Smooth muscle cell (in vitro differentiated cells): ENCODE data around the gene KIAA1217. TPM values are rescaled to one million over a fixed set of nuclear protein-coding genes. Genes with fewer than 3 reads are reported as not detected.

Source experiments
- DNase-seq: peaks from one replicate; lab custom pipeline; 2025; ENCODE audit not compliant: unreplicated experiment; lab: John Stamatoyannopoulos, UW
- H2AFZ ChIP-seq: fragments of 200-600 bp; sonication (generic); 2 replicates; pipeline ENCODE4 v1.6.0; 2016; ENCODE audit warnings: antibody characterized with exemption, low read depth, mild to moderate bottlenecking
- H3F3A ChIP-seq: fragments of 200-600 bp; sonication (generic); 2 replicates; pipeline ENCODE4 v1.6.0; 2017; ENCODE audit warnings: antibody characterized with exemption, low read depth
- H3K27ac ChIP-seq: fragments of 200-600 bp; sonication (generic); 2 replicates; pipeline ENCODE4 v1.5.1; 2016; ENCODE audit warnings: low read depth, mild to moderate bottlenecking
- H3K27me3 ChIP-seq: fragments of 200-600 bp; sonication (generic); 2 replicates; pipeline ENCODE4 v1.6.1; 2016; ENCODE audit warnings: low read depth, mild to moderate bottlenecking
- H3K36me3 ChIP-seq: fragments of 200-600 bp; sonication (generic); 2 replicates; pipeline ENCODE4 v1.5.1; 2016; ENCODE audit warnings: low read depth
- H3K4me1 ChIP-seq: fragments of 200-600 bp; sonication (generic); 2 replicates; pipeline ENCODE4 v1.5.1; 2016; ENCODE audit warnings: low read depth
- H3K4me2 ChIP-seq: fragments of 200-600 bp; sonication (generic); 2 replicates; pipeline ENCODE4 v1.6.0; 2016; ENCODE audit warnings: mild to moderate bottlenecking
- H3K4me3 ChIP-seq: fragments of 200-600 bp; sonication (generic); 2 replicates; pipeline ENCODE4 v1.5.1; 2016; ENCODE audit warnings: mild to moderate bottlenecking
- H3K79me2 ChIP-seq: fragments of 200-600 bp; sonication (generic); 2 replicates; pipeline ENCODE4 v1.6.0; 2016; ENCODE audit warnings: low read depth, mild to moderate bottlenecking
- H3K9ac ChIP-seq: fragments of 200-600 bp; sonication (generic); 2 replicates; pipeline ENCODE4 v1.6.0; 2016; ENCODE audit warnings: low read depth
- H3K9me3 ChIP-seq: fragments of 200-600 bp; sonication (generic); replicated peaks from 2 replicates; pipeline ENCODE4 v1.5.1; 2016; ENCODE audit warnings: low read depth
- H4K20me1 ChIP-seq: fragments of 200-600 bp; sonication (generic); 2 replicates; pipeline ENCODE4 v1.6.0; 2016; ENCODE audit warnings: low read depth
- CTCF ChIP-seq: fragments of 200-600 bp; sonication (generic); IDR thresholded peaks from 2 replicates; pipeline ENCODE4 v1.5.1; 2017; ENCODE audit warnings: borderline replicate concordance, mild to moderate bottlenecking, antibody characterized with exemption; ENCODE audit not compliant: insufficient read depth, poor library complexity, severe bottlenecking
- WGBS: methylation state at CpG from one replicate; pipeline ENCODE4 v1.1.7; 2016; ENCODE audit warnings: low lambda C conversion rate; 5-methylcytosine and 5-hydroxymethylcytosine counted together
- polyA plus RNA-seq: library from polyadenylated mRNA; unstranded; fragments of >200 nt; fragmentation: Nextera tagmentation; extraction: Ambion mirVana; gene quantifications from 2 replicates; pipeline ENCODE4 v1.2.1, GENCODE V29; 2016
- total RNA-seq: library from RNA; depleted of rRNA; stranded (reverse); fragments of >200 nt; gene quantifications from 2 replicates; pipeline ENCODE4 v1.2.3, GENCODE V29; 2014

Gene KIAA1217
- total and polyA plus RNA-seq, 2 experiments from 2014 or later = 43.3 to 68.8 TPM

GRCh38 chr10:24575481-24576002 lies 366.6 kb downstream of the KIAA1217 start:
- no peak overlapping the region for H3K27ac ChIP-seq
- no peak overlapping the region for H3K4me3 ChIP-seq
- no peak for DNase-seq
- no peak for TF ChIP-seq CTCF
- no peaks in the 10 kb centered on the region for H3K36me3 ChIP-seq
- H3K4me1 ChIP-seq = peaks cover 4% of the 10 kb centered on the region
- H2AFZ ChIP-seq = no peak overlapping the region
- no peaks in the 10 kb centered on the region for H4K20me1 ChIP-seq
- no peak overlapping the region for H3K9ac ChIP-seq
- H3F3A ChIP-seq = no peaks in the 10 kb centered on the region
- no peaks in the 10 kb centered on the region for H3K27me3 ChIP-seq
- H3K4me2 ChIP-seq = no peak overlapping the region
- H3K9me3 ChIP-seq = no peaks in the 10 kb centered on the region
- H3K79me2 ChIP-seq = no peaks in the 10 kb centered on the region
- 80% methylated on average over 10 of the region's 10 CpGs for WGBS

GRCh38 chr10:24579448-24579847 lies 370.5 kb downstream of the KIAA1217 start:
- no peaks in the 10 kb centered on the region for H4K20me1 ChIP-seq
- H3F3A ChIP-seq = no peaks in the 10 kb centered on the region
- H3K27ac ChIP-seq = no peak overlapping the region
- H3K4me3 ChIP-seq = no peak overlapping the region
- no peak overlapping the region for H2AFZ ChIP-seq
- H3K79me2 ChIP-seq = no peaks in the 10 kb centered on the region
- TF ChIP-seq CTCF = no peak
- no peak overlapping the region for H3K9ac ChIP-seq
- peaks cover 4% of the 10 kb centered on the region for H3K4me1 ChIP-seq
- peaks cover 7% of the 10 kb centered on the region for H3K36me3 ChIP-seq
- no peak for DNase-seq
- H3K27me3 ChIP-seq = no peaks in the 10 kb centered on the region
- WGBS = 83% methylated on average over 1 of the region's 1 CpG
- no peak overlapping the region for H3K4me2 ChIP-seq
- no peaks in the 10 kb centered on the region for H3K9me3 ChIP-seq

GRCh38 chr10:24579906-24580305 lies 371.0 kb downstream of the KIAA1217 start:
- Histone ChIP-seq H3K4me1 (peaks cover 4% of the 10 kb centered on the region), H3K4me2 (no peak overlapping the region), H3K9me3 (no peaks in the 10 kb centered on the region), H3K27me3 (no peaks in the 10 kb centered on the region), H3K36me3 (peaks cover 7% of the 10 kb centered on the region), H2AFZ (no peak overlapping the region), H3K27ac (no peak overlapping the region), H3K9ac (no peak overlapping the region), H3K4me3 (no peak overlapping the region), H3F3A (no peaks in the 10 kb centered on the region), H4K20me1 (no peaks in the 10 kb centered on the region), H3K79me2 (no peaks in the 10 kb centered on the region)
- WGBS = 72% methylated on average over 4 of the region's 4 CpGs
- no peak for DNase-seq
- no peak for TF ChIP-seq CTCF

- DNase-seq = no peak
- peaks cover 45% of the 10 kb centered on the region for H3K36me3 ChIP-seq
- H3F3A ChIP-seq = no peaks in the 10 kb centered on the region
These were observed 380.3 kb downstream of the KIAA1217 start for GRCh38 chr10:24589265-24589664.

More at GRCh38 chr10:24589265-24589664, 380.3 kb downstream of the KIAA1217 start:
- Histone ChIP-seq H3K79me2 (no peaks in the 10 kb centered on the region), H3K4me1 (no peaks in the 10 kb centered on the region), H3K4me2 (no peak overlapping the region), H3K27me3 (no peaks in the 10 kb centered on the region), H3K27ac (no peak overlapping the region), H3K4me3 (no peak overlapping the region), H3K9ac (no peak overlapping the region), H4K20me1 (no peaks in the 10 kb centered on the region), H3K9me3 (no peaks in the 10 kb centered on the region), H2AFZ (no peak overlapping the region)
- no peak for TF ChIP-seq CTCF
- WGBS = 100% methylated on average over 2 of the region's 2 CpGs
